WTC11 (cell line): ENCODE results near the gene HMX3. TPM values are rescaled to one million over a fixed set of nuclear protein-coding genes. Genes with fewer than 3 reads are reported as not detected.

Experiments
- ATAC-seq: fragments of 200-7000 bp; cut with Tn5 transposase; 2 replicates; pipeline ENCODE4 v1.10.0; 2021; ENCODE audit warnings: mild to moderate bottlenecking, moderate library complexity
- CTCF ChIA-PET: fragments of 300-600 bp; sonication (Branson Sonifier 250); formaldehyde crosslinking; loops from one replicate; lab custom pipeline; 2021; ENCODE audit warnings: antibody characterized with exemption; lab: Charles Lee
- POLR2A ChIA-PET: fragments of 350-600 bp; sonication (Branson Sonifier 250); formaldehyde crosslinking; loops from one replicate; lab custom pipeline; 2021; ENCODE audit warnings: antibody characterized with exemption; lab: Charles Lee
- DNase-seq: peaks from one replicate; pipeline ENCODE4 v3.0.0; 2021; ENCODE audit warnings: low spot score
- H3K27ac Mint-ChIP-seq: 2 replicates; pipeline ENCODE4 v1.8.0; 2021; ENCODE audit warnings: mixed read lengths
- H3K27me3 Mint-ChIP-seq: 2 replicates; pipeline ENCODE4 v1.8.0; 2021; ENCODE audit warnings: low read depth, mild to moderate bottlenecking, moderate library complexity, mixed read lengths
- H3K36me3 Mint-ChIP-seq: 2 replicates; pipeline ENCODE4 v1.8.0; 2021; ENCODE audit warnings: mixed read lengths
- H3K4me1 Mint-ChIP-seq: 2 replicates; pipeline ENCODE4 v1.8.0; 2022; ENCODE audit warnings: mixed read lengths
- H3K4me3 Mint-ChIP-seq: 2 replicates; pipeline ENCODE4 v1.8.0; 2021; ENCODE audit warnings: mild to moderate bottlenecking, moderate library complexity, mixed read lengths
- H3K9me3 Mint-ChIP-seq: 2 replicates; pipeline ENCODE4 v1.8.0; 2021; ENCODE audit warnings: mixed read lengths
- CREM ChIP-seq: sonication (generic); formaldehyde crosslinking; IDR thresholded peaks from 2 replicates; pipeline ENCODE4 v1.8.1; 2022; ENCODE audit warnings: mild to moderate bottlenecking, missing genetic modification reagents, moderate library complexity
- GRHL2 ChIP-seq: fragments of 250-450 bp; sonication (Bioruptor Pico); IDR thresholded peaks from 2 replicates; pipeline ENCODE4 v1.8.0; 2022; ENCODE audit warnings: mild to moderate bottlenecking, moderate library complexity; ENCODE audit not compliant: insufficient replicate concordance, severe bottlenecking
- GTF2I ChIP-seq: fragments of 250-450 bp; sonication (Bioruptor Pico); conservative IDR thresholded peaks from 2 replicates; pipeline ENCODE4 v1.4.0; 2021; ENCODE audit warnings: mild to moderate bottlenecking
- HMGA2 ChIP-seq: fragments of 250-450 bp; sonication (Bioruptor Pico); IDR thresholded peaks from 2 replicates; pipeline ENCODE4 v1.4.0; 2021; ENCODE audit warnings: mild to moderate bottlenecking, moderate library complexity
- MXD4 ChIP-seq: fragments of 250-450 bp; sonication (Bioruptor Pico); IDR thresholded peaks from 2 replicates; pipeline ENCODE4 v1.8.0; 2021; ENCODE audit warnings: mild to moderate bottlenecking, moderate library complexity, borderline replicate concordance
- NFYB ChIP-seq: sonication (generic); formaldehyde crosslinking; conservative IDR thresholded peaks from 2 replicates; pipeline ENCODE4 v1.8.0; 2022; ENCODE audit warnings: low read depth, missing genetic modification reagents
- PRRX2 ChIP-seq: fragments of 250-450 bp; sonication (Bioruptor Pico); IDR thresholded peaks from 2 replicates; pipeline ENCODE4 v1.8.0; 2021; ENCODE audit warnings: mild to moderate bottlenecking
- RELA ChIP-seq: sonication (generic); formaldehyde crosslinking; IDR thresholded peaks from 2 replicates; pipeline ENCODE4 v1.8.1; 2022; ENCODE audit warnings: missing genetic modification reagents, mild to moderate bottlenecking, borderline replicate concordance
- ZNF416 ChIP-seq: fragments of 250-450 bp; sonication (Bioruptor Pico); IDR thresholded peaks from 2 replicates; pipeline ENCODE4 v1.9.0; 2021; ENCODE audit warnings: mild to moderate bottlenecking, inconsistent platforms
- total RNA-seq: library from RNA; stranded (reverse); gene quantifications from 3 replicates; pipeline ENCODE4 v1.2.3, GENCODE V29; 2021
- TF ChIP-seq, protein P1 (sequence below): sonication (generic); formaldehyde crosslinking; conservative IDR thresholded peaks from 2 replicates; pipeline ENCODE4 v1.8.1; 2022; ENCODE audit warnings: mild to moderate bottlenecking, missing genetic modification reagents
- TF ChIP-seq, protein P2 (sequence below): sonication (generic); formaldehyde crosslinking; IDR thresholded peaks from 2 replicates; pipeline ENCODE4 v1.8.1; 2023; ENCODE audit warnings: mild to moderate bottlenecking, missing genetic modification reagents, borderline replicate concordance
- TF ChIP-seq, protein P3 (sequence below): sonication (generic); formaldehyde crosslinking; IDR thresholded peaks from 2 replicates; pipeline ENCODE4 v1.8.0; 2022; ENCODE audit warnings: mild to moderate bottlenecking, missing genetic modification reagents
- TF ChIP-seq, protein P4 (sequence below): sonication (generic); formaldehyde crosslinking; conservative IDR thresholded peaks from 2 replicates; pipeline ENCODE4 v1.8.1; 2023; ENCODE audit warnings: mild to moderate bottlenecking, low read depth, missing genetic modification reagents, moderate library complexity
- TF ChIP-seq, protein P5 (sequence below): sonication (generic); formaldehyde crosslinking; IDR thresholded peaks from 2 replicates; pipeline ENCODE4 v1.8.1; 2022; ENCODE audit warnings: mild to moderate bottlenecking, missing genetic modification reagents, moderate library complexity, borderline replicate concordance
- TF ChIP-seq, protein P6 (sequence below): sonication (generic); formaldehyde crosslinking; IDR thresholded peaks from 2 replicates; pipeline ENCODE4 v1.8.0; 2022; ENCODE audit warnings: mild to moderate bottlenecking, missing genetic modification reagents
- TF ChIP-seq, protein P7 (sequence below): fragments of 250-450 bp; sonication (Bioruptor Pico); IDR thresholded peaks from 2 replicates; pipeline ENCODE4 v1.9.0; 2021; ENCODE audit warnings: mild to moderate bottlenecking
- TF ChIP-seq, protein P8 (sequence below): sonication (generic); formaldehyde crosslinking; IDR thresholded peaks from 2 replicates; pipeline ENCODE4 v1.8.0; 2023; ENCODE audit warnings: missing genetic modification reagents

The HMX3 gene
- total RNA-seq, 1 experiment from 2014 or later, result not detected

DNA sequence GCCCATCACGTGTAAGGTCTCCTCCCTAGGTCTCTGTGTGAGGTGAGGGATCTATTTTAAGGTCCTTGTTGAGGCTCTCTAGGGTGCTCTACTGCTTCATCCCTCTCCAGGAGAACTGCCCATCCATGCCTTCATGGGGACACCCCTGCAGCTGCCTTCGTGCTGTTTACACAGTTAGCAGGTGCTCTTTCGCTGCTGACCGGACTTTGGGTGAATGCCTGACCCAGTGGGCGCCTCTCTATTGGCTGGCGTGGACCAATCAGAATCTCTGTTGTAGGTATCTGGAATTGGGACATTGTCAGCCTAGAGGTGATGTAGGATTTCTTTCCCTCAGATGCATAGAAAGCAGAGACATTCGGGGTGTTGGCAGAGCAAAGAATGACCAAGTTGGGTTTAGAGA is 38.7 kb upstream of the HMX3 start:
- no peak for ATAC-seq
- Mint-ChIP-seq H3K27ac (no peak overlapping the region), H3K27me3 (peaks cover 17% of the 10 kb centered on the region), H3K4me3 (no peak overlapping the region), H3K9me3 (no peaks in the 10 kb centered on the region), H3K36me3 (no peaks in the 10 kb centered on the region), H3K4me1 (peaks cover 7% of the 10 kb centered on the region)
- CTCF ChIA-PET, result no interaction called here
- POLR2A ChIA-PET, result no interaction called here
- TF ChIP-seq, protein P1, sequence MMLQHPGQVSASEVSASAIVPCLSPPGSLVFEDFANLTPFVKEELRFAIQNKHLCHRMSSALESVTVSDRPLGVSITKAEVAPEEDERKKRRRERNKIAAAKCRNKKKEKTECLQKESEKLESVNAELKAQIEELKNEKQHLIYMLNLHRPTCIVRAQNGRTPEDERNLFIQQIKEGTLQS (CRISPR knock-in tag), result no peak
- no peak for TF ChIP-seq MXD4
- no peak for TF ChIP-seq GTF2I (CRISPR knock-in tag)
- TF ChIP-seq CREM (CRISPR knock-in tag), result no peak
- no peak for TF ChIP-seq RELA
- TF ChIP-seq, protein P2, sequence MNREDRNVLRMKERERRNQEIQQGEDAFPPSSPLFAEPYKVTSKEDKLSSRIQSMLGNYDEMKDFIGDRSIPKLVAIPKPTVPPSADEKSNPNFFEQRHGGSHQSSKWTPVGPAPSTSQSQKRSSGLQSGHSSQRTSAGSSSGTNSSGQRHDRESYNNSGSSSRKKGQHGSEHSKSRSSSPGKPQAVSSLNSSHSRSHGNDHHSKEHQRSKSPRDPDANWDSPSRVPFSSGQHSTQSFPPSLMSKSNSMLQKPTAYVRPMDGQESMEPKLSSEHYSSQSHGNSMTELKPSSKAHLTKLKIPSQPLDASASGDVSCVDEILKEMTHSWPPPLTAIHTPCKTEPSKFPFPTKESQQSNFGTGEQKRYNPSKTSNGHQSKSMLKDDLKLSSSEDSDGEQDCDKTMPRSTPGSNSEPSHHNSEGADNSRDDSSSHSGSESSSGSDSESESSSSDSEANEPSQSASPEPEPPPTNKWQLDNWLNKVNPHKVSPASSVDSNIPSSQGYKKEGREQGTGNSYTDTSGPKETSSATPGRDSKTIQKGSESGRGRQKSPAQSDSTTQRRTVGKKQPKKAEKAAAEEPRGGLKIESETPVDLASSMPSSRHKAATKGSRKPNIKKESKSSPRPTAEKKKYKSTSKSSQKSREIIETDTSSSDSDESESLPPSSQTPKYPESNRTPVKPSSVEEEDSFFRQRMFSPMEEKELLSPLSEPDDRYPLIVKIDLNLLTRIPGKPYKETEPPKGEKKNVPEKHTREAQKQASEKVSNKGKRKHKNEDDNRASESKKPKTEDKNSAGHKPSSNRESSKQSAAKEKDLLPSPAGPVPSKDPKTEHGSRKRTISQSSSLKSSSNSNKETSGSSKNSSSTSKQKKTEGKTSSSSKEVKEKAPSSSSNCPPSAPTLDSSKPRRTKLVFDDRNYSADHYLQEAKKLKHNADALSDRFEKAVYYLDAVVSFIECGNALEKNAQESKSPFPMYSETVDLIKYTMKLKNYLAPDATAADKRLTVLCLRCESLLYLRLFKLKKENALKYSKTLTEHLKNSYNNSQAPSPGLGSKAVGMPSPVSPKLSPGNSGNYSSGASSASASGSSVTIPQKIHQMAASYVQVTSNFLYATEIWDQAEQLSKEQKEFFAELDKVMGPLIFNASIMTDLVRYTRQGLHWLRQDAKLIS (CRISPR knock-in tag), result no peak
- no peak for TF ChIP-seq GRHL2 (CRISPR knock-in tag)
- TF ChIP-seq, protein P3, sequence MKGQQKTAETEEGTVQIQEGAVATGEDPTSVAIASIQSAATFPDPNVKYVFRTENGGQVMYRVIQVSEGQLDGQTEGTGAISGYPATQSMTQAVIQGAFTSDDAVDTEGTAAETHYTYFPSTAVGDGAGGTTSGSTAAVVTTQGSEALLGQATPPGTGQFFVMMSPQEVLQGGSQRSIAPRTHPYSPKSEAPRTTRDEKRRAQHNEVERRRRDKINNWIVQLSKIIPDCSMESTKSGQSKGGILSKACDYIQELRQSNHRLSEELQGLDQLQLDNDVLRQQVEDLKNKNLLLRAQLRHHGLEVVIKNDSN, result no peak
- TF ChIP-seq, protein P4, sequence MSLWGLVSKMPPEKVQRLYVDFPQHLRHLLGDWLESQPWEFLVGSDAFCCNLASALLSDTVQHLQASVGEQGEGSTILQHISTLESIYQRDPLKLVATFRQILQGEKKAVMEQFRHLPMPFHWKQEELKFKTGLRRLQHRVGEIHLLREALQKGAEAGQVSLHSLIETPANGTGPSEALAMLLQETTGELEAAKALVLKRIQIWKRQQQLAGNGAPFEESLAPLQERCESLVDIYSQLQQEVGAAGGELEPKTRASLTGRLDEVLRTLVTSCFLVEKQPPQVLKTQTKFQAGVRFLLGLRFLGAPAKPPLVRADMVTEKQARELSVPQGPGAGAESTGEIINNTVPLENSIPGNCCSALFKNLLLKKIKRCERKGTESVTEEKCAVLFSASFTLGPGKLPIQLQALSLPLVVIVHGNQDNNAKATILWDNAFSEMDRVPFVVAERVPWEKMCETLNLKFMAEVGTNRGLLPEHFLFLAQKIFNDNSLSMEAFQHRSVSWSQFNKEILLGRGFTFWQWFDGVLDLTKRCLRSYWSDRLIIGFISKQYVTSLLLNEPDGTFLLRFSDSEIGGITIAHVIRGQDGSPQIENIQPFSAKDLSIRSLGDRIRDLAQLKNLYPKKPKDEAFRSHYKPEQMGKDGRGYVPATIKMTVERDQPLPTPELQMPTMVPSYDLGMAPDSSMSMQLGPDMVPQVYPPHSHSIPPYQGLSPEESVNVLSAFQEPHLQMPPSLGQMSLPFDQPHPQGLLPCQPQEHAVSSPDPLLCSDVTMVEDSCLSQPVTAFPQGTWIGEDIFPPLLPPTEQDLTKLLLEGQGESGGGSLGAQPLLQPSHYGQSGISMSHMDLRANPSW, result no peak
- DNase-seq, result no peak

DNA sequence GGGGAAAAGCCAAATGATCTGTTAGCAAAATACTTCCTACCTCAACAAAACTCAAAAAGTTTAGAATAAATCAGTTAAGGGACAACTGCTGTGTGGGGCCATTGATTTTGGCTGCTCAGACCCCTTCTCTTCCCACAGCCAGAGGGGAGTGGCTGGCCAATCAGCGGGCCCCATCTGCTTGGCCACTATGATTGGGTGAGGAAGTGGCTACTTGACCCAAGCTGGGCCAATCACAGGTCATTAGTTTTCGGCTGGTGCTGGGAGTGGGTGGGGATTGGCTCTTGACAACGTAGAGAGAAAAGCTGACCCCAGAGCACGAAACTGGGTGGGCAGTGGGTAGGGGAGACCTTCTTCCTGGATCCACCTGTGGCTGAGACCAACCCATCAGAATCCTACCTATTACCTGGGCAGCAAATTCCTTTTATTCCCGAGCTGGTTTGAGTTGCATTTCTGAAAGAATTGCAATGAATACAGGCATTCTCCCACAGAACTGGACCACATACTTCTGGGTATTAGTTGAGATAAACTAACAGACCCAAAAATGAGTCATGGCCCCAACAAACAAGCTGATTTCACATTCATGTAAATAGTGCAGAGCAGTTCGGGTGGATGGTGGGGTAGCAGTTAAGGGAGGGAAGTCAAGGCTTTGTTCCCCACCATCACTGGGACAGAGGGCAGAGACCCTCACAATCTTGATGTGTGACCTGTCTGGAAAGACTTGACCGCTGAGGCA is 35.6 kb upstream of the HMX3 start:
- CTCF ChIA-PET, result interaction anchor here (0.7 kb wide), 1 partner anchor 15 kb away, joined by 3 read pairs; no protein-coding TSS in a partner anchor
- ATAC-seq, result peak; percentile 51

DNA sequence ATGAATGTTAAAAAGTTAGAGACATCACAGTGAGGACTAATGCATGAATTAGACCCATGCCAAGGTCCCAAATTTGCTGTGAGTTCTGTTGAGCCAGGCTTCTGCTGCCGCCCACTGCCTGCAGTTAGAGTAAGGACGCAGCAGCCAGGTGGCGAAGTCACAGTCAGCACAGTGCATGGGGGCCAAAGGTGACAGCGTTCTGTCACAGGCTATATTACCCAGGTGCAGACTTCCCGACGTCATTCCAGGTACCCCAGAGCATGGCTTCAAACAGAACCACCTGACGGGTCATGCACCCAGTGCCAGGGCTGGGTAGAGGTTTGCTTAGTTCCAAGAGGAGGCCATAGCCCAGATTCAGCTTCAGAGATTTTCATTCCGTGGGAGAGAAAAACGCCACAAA is 33.9 kb upstream of the HMX3 start:
- CTCF ChIA-PET, result interaction anchor here (1.0 to 1.9 kb wide), 3 partner anchors 16 to 58 kb away, joined by 3 to 10 read pairs (median 3); no protein-coding TSS in a partner anchor
- no peak for ATAC-seq
- no peak for TF ChIP-seq PRRX2 (CRISPR knock-in tag)
- TF ChIP-seq, protein P5, sequence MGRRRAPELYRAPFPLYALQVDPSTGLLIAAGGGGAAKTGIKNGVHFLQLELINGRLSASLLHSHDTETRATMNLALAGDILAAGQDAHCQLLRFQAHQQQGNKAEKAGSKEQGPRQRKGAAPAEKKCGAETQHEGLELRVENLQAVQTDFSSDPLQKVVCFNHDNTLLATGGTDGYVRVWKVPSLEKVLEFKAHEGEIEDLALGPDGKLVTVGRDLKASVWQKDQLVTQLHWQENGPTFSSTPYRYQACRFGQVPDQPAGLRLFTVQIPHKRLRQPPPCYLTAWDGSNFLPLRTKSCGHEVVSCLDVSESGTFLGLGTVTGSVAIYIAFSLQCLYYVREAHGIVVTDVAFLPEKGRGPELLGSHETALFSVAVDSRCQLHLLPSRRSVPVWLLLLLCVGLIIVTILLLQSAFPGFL (CRISPR knock-in tag), result no peak
- TF ChIP-seq, protein P6, sequence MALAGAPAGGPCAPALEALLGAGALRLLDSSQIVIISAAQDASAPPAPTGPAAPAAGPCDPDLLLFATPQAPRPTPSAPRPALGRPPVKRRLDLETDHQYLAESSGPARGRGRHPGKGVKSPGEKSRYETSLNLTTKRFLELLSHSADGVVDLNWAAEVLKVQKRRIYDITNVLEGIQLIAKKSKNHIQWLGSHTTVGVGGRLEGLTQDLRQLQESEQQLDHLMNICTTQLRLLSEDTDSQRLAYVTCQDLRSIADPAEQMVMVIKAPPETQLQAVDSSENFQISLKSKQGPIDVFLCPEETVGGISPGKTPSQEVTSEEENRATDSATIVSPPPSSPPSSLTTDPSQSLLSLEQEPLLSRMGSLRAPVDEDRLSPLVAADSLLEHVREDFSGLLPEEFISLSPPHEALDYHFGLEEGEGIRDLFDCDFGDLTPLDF (CRISPR knock-in tag), result no peak
- TF ChIP-seq, protein P7, sequence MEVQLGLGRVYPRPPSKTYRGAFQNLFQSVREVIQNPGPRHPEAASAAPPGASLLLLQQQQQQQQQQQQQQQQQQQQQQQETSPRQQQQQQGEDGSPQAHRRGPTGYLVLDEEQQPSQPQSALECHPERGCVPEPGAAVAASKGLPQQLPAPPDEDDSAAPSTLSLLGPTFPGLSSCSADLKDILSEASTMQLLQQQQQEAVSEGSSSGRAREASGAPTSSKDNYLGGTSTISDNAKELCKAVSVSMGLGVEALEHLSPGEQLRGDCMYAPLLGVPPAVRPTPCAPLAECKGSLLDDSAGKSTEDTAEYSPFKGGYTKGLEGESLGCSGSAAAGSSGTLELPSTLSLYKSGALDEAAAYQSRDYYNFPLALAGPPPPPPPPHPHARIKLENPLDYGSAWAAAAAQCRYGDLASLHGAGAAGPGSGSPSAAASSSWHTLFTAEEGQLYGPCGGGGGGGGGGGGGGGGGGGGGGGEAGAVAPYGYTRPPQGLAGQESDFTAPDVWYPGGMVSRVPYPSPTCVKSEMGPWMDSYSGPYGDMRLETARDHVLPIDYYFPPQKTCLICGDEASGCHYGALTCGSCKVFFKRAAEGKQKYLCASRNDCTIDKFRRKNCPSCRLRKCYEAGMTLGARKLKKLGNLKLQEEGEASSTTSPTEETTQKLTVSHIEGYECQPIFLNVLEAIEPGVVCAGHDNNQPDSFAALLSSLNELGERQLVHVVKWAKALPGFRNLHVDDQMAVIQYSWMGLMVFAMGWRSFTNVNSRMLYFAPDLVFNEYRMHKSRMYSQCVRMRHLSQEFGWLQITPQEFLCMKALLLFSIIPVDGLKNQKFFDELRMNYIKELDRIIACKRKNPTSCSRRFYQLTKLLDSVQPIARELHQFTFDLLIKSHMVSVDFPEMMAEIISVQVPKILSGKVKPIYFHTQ (CRISPR knock-in tag), result no peak
- no peak for TF ChIP-seq ZNF416 (CRISPR knock-in tag)

More for the DNA sequence above, 35.6 kb upstream of the HMX3 start:
- peaks cover 24% of the 10 kb centered on the region for H3K4me1 Mint-ChIP-seq
- POLR2A ChIA-PET, result no interaction called here
- no peak overlapping the region for H3K27ac Mint-ChIP-seq
- no peak for DNase-seq
- peaks cover 13% of the 10 kb centered on the region; the same call in 1 of the 2 replicates for H3K27me3 Mint-ChIP-seq
- no peak overlapping the region for H3K4me3 Mint-ChIP-seq
- H3K9me3 Mint-ChIP-seq, result no peaks in the 10 kb centered on the region
- 0 out of 2 replicates have a peak, but pooled peaks have one; percentile 22 for TF ChIP-seq NFYB (CRISPR knock-in tag)
- TF ChIP-seq, protein P8, sequence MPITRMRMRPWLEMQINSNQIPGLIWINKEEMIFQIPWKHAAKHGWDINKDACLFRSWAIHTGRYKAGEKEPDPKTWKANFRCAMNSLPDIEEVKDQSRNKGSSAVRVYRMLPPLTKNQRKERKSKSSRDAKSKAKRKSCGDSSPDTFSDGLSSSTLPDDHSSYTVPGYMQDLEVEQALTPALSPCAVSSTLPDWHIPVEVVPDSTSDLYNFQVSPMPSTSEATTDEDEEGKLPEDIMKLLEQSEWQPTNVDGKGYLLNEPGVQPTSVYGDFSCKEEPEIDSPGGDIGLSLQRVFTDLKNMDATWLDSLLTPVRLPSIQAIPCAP (CRISPR knock-in tag), result no peak
- no peak for TF ChIP-seq HMGA2 (CRISPR knock-in tag)
- H3K36me3 Mint-ChIP-seq, result no peaks in the 10 kb centered on the region

More for the DNA sequence above, 33.9 kb upstream of the HMX3 start:
- DNase-seq, result no peak
- no peak overlapping the region for H3K27ac Mint-ChIP-seq
- H3K4me1 Mint-ChIP-seq, result peaks cover 24% of the 10 kb centered on the region
- no peaks in the 10 kb centered on the region for H3K9me3 Mint-ChIP-seq
- no peaks in the 10 kb centered on the region for H3K36me3 Mint-ChIP-seq
- H3K27me3 Mint-ChIP-seq, result peaks cover 5% of the 10 kb centered on the region; the same call in 1 of the 2 replicates
- no peak overlapping the region for H3K4me3 Mint-ChIP-seq
- POLR2A ChIA-PET, result no interaction called here
